Calu3 (cell line): ENCODE results near the gene GOLGA5. TPM values are rescaled to one million over a fixed set of nuclear protein-coding genes. Genes with fewer than 3 reads are reported as not detected.

Experiments
- BruUV-seq: library from RNA; stranded (reverse); fragments of 400-500 nt; replicated peaks from 2 replicates; lab custom pipeline; 2021; lab: Mats Ljungman, UMichigan
- CTCF ChIA-PET: fragments of 300-600 bp; sonication (Branson Sonifier 250); formaldehyde crosslinking; loops from one replicate; lab custom pipeline; 2022; ENCODE audit warnings: antibody characterized with exemption; lab: Charles Lee
- DNase-seq: peaks from one replicate; pipeline ENCODE4 v3.0.0; 2022
- H3K27ac Mint-ChIP-seq: one replicate; pipeline ENCODE4 v1.8.0; 2022; ENCODE audit warnings: mixed read lengths; ENCODE audit not compliant: unreplicated experiment
- H3K27me3 Mint-ChIP-seq: one replicate; pipeline ENCODE4 v1.8.0; 2022; ENCODE audit warnings: mixed read lengths; ENCODE audit not compliant: unreplicated experiment
- H3K36me3 Mint-ChIP-seq: one replicate; pipeline ENCODE4 v1.8.0; 2022; ENCODE audit warnings: mild to moderate bottlenecking, moderate library complexity, mixed read lengths; ENCODE audit not compliant: insufficient read depth, unreplicated experiment
- H3K4me1 Mint-ChIP-seq: one replicate; pipeline ENCODE4 v1.8.0; 2022; ENCODE audit warnings: mild to moderate bottlenecking, low read depth, mixed read lengths; ENCODE audit not compliant: unreplicated experiment
- H3K4me3 Mint-ChIP-seq: one replicate; pipeline ENCODE4 v1.8.0; 2022; ENCODE audit warnings: mild to moderate bottlenecking, low read depth, moderate library complexity, mixed read lengths; ENCODE audit not compliant: unreplicated experiment
- H3K9me3 Mint-ChIP-seq: one replicate; pipeline ENCODE4 v1.8.0; 2022; ENCODE audit warnings: low read depth, mixed read lengths; ENCODE audit not compliant: unreplicated experiment
- intact Hi-C: fragments of 100-400 bp; cut with micrococcal nuclease; formaldehyde crosslinking; loops from one replicate; pipeline ENCODE4 v1.10.0; 2022; ENCODE audit not compliant: unreplicated experiment
- total RNA-seq: library from RNA; stranded (reverse); gene quantifications from 2 replicates; pipeline ENCODE4 v1.2.3, GENCODE V29; 2022
- TF ChIP-seq, protein P1 (sequence below): fragments of 200-600 bp; IDR thresholded peaks from one replicate; pipeline ENCODE4 v1.8.0; 2022; ENCODE audit warnings: antibody characterized with exemption; ENCODE audit not compliant: unreplicated experiment

The GOLGA5 gene
- total RNA-seq, 1 experiment from 2014 or later = 27.8 TPM

- no TSS peak for BruUV-seq
Measured at GRCh38 chr14:92846162-92846897, 52.2 kb downstream of the GOLGA5 start.

GRCh38 chr14:92847278-92847677, 53.2 kb downstream of the GOLGA5 start:
- DNase-seq = no peak
- TF ChIP-seq, protein P1, sequence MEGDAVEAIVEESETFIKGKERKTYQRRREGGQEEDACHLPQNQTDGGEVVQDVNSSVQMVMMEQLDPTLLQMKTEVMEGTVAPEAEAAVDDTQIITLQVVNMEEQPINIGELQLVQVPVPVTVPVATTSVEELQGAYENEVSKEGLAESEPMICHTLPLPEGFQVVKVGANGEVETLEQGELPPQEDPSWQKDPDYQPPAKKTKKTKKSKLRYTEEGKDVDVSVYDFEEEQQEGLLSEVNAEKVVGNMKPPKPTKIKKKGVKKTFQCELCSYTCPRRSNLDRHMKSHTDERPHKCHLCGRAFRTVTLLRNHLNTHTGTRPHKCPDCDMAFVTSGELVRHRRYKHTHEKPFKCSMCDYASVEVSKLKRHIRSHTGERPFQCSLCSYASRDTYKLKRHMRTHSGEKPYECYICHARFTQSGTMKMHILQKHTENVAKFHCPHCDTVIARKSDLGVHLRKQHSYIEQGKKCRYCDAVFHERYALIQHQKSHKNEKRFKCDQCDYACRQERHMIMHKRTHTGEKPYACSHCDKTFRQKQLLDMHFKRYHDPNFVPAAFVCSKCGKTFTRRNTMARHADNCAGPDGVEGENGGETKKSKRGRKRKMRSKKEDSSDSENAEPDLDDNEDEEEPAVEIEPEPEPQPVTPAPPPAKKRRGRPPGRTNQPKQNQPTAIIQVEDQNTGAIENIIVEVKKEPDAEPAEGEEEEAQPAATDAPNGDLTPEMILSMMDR = no peak
- Mint-ChIP-seq H3K27ac (no peak overlapping the region), H3K4me3 (no peak overlapping the region), H3K4me1 (peaks cover 8% of the 10 kb centered on the region), H3K9me3 (no peaks in the 10 kb centered on the region), H3K27me3 (no peaks in the 10 kb centered on the region), H3K36me3 (no peaks in the 10 kb centered on the region)
- CTCF ChIA-PET = no interaction called here
- BruUV-seq = no TSS peak
- intact Hi-C loops = no loop called here

More at GRCh38 chr14:92846162-92846897, 52.2 kb downstream of the GOLGA5 start:
- peaks cover 8% of the 10 kb centered on the region for H3K4me1 Mint-ChIP-seq
- H3K9me3 Mint-ChIP-seq = no peaks in the 10 kb centered on the region
- H3K27me3 Mint-ChIP-seq = no peaks in the 10 kb centered on the region
- intact Hi-C loops = no loop called here
- no peaks in the 10 kb centered on the region for H3K36me3 Mint-ChIP-seq
- no peak overlapping the region for H3K27ac Mint-ChIP-seq
- TF ChIP-seq, protein P1 = no peak
- DNase-seq = no peak
- H3K4me3 Mint-ChIP-seq = no peak overlapping the region
- CTCF ChIA-PET = no interaction called here

DNA sequence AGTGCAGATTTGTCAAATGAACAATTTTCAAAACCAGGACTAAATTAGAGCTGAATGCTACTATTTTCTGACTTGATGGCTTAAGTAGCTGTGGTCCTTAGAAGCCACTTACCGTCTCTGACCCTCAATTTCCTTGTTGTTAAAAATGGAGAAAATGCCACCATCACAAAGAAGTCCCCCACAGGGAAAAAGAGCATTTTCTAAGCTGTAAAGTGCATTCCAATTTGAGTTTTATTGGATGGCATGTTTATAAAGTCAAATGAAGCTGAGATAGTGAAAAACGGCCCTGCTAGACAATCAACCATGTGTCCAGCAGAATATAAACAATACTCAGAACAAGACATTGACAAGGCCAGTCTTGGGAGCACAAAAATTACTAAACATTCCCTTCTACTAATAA, 53.6 kb downstream of the GOLGA5 start:
- no peak overlapping the region for H3K27ac Mint-ChIP-seq
- no peak overlapping the region for H3K4me3 Mint-ChIP-seq
- no peak for DNase-seq
- CTCF ChIA-PET = no interaction called here
- BruUV-seq = no TSS peak
- no peaks in the 10 kb centered on the region for H3K9me3 Mint-ChIP-seq
- H3K36me3 Mint-ChIP-seq = no peaks in the 10 kb centered on the region
- peaks cover 8% of the 10 kb centered on the region for H3K4me1 Mint-ChIP-seq
- intact Hi-C loops = no loop called here
- TF ChIP-seq, protein P1 = no peak
- no peaks in the 10 kb centered on the region for H3K27me3 Mint-ChIP-seq

- CTCF ChIA-PET = no interaction called here
- no peak for DNase-seq
- no peaks in the 10 kb centered on the region for H3K36me3 Mint-ChIP-seq
- no peak overlapping the region for H3K27ac Mint-ChIP-seq
- peaks cover 8% of the 10 kb centered on the region for H3K4me1 Mint-ChIP-seq
- intact Hi-C loops = no loop called here
- peaks cover under 1% of the 10 kb centered on the region for H3K9me3 Mint-ChIP-seq
- peaks cover 10% of the 10 kb centered on the region for H3K27me3 Mint-ChIP-seq
- TF ChIP-seq, protein P1 = no peak
- no TSS peak for BruUV-seq
- H3K4me3 Mint-ChIP-seq = no peak overlapping the region
Measured at GRCh38 chr14:92848887-92849286, 54.8 kb downstream of the GOLGA5 start.
